ENCODE results near the gene DAB2. TPM values are rescaled to one million over a fixed set of nuclear protein-coding genes. Genes with fewer than 3 reads are reported as not detected.

Gene DAB2
- total RNA-seq (4.2 TPM), polyA plus RNA-seq (not detected)

- Mint-ChIP-seq H3K9me3 (peaks cover 0 to 1% (median 0%) of the 10 kb centered on the region in 7 donors), H3K4me3 (peak within 1 kb of the TSS; percentile 45 to 84 (median 78)), H3K27ac (no peak within 1 kb of the TSS), H3K4me1 (peaks cover 0 to 11% (median 3%) of the 10 kb centered on the region in 4 donors), H3K27me3 (peaks cover 87% of the 10 kb centered on the region), H3K36me3 (no peaks in the 10 kb centered on the region)
- DNase-seq, result peak in 2 of 3 donors; percentile 1 to 44
- peak; percentile 52 to 73 for ATAC-seq (ENCODE audit: low read depth in 2 of 2)
- Histone ChIP-seq H3K4me3 (ENCODE audit: low read depth, low read length) (peak within 1 kb of the TSS; percentile 7), H3K4me1 (ENCODE audit: control insufficient read depth, insufficient read depth, low read length, poor library complexity, severe bottlenecking) (peaks cover 15% of the 10 kb centered on the region), H3K27me3 (ENCODE audit: control insufficient read depth, insufficient read depth, low read length) (peaks cover 31% of the 10 kb centered on the region), H3K9me3 (ENCODE audit: control insufficient read depth in 2 of 2, low read length in 2 of 2) (no peaks in the 10 kb centered on the region), H3K27ac (ENCODE audit: insufficient read depth, low read length, poor library complexity, severe bottlenecking) (no peak within 1 kb of the TSS), H3K36me3 (ENCODE audit: control insufficient read depth, insufficient read depth, low read length) (no peaks in the 10 kb centered on the region)
These were observed at the start of gene DAB2 for GRCh38 chr5:39424736-39425637. DAB2 (minus strand) TSS chr5:39424980; CDS start chr5:39394320, 30,660 bp downstream.

DNA sequence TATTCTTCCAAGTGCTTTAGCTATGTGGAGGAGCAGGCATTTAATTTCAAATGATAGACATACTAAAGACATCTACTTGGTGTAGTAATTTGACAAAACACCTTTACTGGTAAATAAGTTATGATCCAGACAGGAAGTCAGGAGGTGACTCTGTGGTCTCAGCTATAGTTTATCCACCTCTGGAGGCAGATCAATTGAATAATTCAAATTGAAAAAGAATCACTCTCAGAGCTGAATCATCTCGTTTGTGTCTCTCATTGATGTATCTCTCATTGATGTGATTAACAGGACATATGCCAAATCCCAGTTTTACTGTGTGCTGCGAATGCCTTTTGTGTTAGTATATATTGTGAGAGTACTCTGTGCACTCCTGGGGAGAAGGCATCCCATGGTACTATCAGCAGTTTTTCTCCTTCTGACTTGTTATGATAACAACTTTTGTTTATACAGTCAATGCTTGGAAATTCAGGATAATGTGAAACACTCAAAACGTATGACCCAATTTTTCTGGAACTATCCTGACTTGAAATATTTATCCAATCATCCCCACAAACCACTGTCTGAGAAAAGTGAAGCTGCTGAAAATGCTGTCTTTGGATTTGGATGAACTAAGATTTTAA, 48.5 kb upstream of the DAB2 start:
- Histone ChIP-seq H3K36me3 (ENCODE audit: control insufficient read depth, insufficient read depth, low read length) (no peaks in the 10 kb centered on the region), H3K27ac (ENCODE audit: insufficient read depth, low read length, poor library complexity, severe bottlenecking) (no peak overlapping the region), H3K4me3 (ENCODE audit: low read depth, low read length) (no peak overlapping the region), H3K4me1 (ENCODE audit: control insufficient read depth, insufficient read depth, low read length, poor library complexity, severe bottlenecking) (no peaks in the 10 kb centered on the region), H3K9me3 (ENCODE audit: control insufficient read depth in 2 of 2, low read length in 2 of 2) (no peaks in the 10 kb centered on the region), H3K27me3 (ENCODE audit: control insufficient read depth, insufficient read depth, low read length) (peaks cover 2% of the 10 kb centered on the region)
- Mint-ChIP-seq H3K36me3 (no peaks in the 10 kb centered on the region), H3K9me3 (no peaks in the 10 kb centered on the region), H3K4me1 (no peaks in the 10 kb centered on the region), H3K27me3 (peaks cover 11% of the 10 kb centered on the region), H3K27ac (no peak overlapping the region), H3K4me3 (no peak overlapping the region)
- ATAC-seq (ENCODE audit: low read depth in 2 of 2), result no peak
- no peak for DNase-seq

DNA sequence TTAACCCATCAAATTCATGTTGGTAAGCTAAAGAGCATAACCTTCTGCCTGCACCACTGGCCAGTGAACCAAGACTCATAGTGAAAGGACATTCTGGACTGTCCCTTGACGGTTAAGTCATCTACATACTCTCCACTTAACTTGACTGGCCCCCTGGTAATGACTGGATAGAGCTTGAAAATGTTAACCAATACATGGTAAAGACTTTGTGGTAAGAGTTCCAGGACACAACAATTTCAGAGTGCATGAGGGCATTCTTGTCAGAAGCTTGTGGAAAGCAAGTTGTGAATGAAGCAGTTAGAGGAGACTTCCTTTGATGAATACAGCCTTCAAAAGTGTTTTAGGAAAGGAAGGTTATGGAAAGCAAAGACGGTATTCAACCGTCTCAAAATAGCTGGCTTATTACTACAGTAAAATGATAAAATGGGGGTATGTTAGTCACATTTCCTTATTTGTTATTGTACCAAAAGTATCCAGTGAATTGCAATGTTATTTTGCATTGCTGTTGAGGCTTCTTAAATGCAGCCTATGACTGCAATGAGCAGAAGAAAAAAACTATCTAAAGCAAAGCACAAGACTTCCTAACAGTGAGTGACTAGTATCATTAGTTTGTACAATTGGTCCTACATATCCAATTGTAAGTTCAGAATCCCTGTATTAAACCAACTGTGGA, 47.2 kb upstream of the DAB2 start:
- Histone ChIP-seq H3K4me3 (ENCODE audit: low read depth, low read length) (no peak overlapping the region), H3K27ac (ENCODE audit: insufficient read depth, low read length, poor library complexity, severe bottlenecking) (no peak overlapping the region), H3K27me3 (ENCODE audit: control insufficient read depth, insufficient read depth, low read length) (peaks cover 2% of the 10 kb centered on the region), H3K36me3 (ENCODE audit: control insufficient read depth, insufficient read depth, low read length) (no peaks in the 10 kb centered on the region), H3K9me3 (ENCODE audit: control insufficient read depth in 2 of 2, low read length in 2 of 2) (no peaks in the 10 kb centered on the region), H3K4me1 (ENCODE audit: control insufficient read depth, insufficient read depth, low read length, poor library complexity, severe bottlenecking) (no peaks in the 10 kb centered on the region)
- Mint-ChIP-seq H3K4me3 (no peak overlapping the region), H3K36me3 (no peaks in the 10 kb centered on the region), H3K9me3 (no peaks in the 10 kb centered on the region), H3K4me1 (no peaks in the 10 kb centered on the region), H3K27ac (no peak overlapping the region), H3K27me3 (peaks cover 11% of the 10 kb centered on the region)
- ATAC-seq (ENCODE audit: low read depth in 2 of 2) (no peak), DNase-seq (no peak)

- Mint-ChIP-seq H3K27ac (no peak overlapping the region), H3K4me1 (no peaks in the 10 kb centered on the region), H3K4me3 (no peak overlapping the region), H3K27me3 (peaks cover 14% of the 10 kb centered on the region), H3K36me3 (no peaks in the 10 kb centered on the region), H3K9me3 (peaks cover 0 to 1% (median 0%) of the 10 kb centered on the region in 7 donors)
- Histone ChIP-seq H3K9me3 (ENCODE audit: control insufficient read depth in 2 of 2, low read length in 2 of 2) (no peaks in the 10 kb centered on the region), H3K4me1 (ENCODE audit: control insufficient read depth, insufficient read depth, low read length, poor library complexity, severe bottlenecking) (no peaks in the 10 kb centered on the region), H3K36me3 (ENCODE audit: control insufficient read depth, insufficient read depth, low read length) (no peaks in the 10 kb centered on the region), H3K27me3 (ENCODE audit: control insufficient read depth, insufficient read depth, low read length) (peaks cover 5% of the 10 kb centered on the region), H3K4me3 (ENCODE audit: low read depth, low read length) (no peak overlapping the region), H3K27ac (ENCODE audit: insufficient read depth, low read length, poor library complexity, severe bottlenecking) (no peak overlapping the region)
- ATAC-seq (ENCODE audit: low read depth in 2 of 2) (no peak), DNase-seq (no peak)
These were observed 46.0 kb upstream of the DAB2 start for GRCh38 chr5:39470811-39471210.

DNA sequence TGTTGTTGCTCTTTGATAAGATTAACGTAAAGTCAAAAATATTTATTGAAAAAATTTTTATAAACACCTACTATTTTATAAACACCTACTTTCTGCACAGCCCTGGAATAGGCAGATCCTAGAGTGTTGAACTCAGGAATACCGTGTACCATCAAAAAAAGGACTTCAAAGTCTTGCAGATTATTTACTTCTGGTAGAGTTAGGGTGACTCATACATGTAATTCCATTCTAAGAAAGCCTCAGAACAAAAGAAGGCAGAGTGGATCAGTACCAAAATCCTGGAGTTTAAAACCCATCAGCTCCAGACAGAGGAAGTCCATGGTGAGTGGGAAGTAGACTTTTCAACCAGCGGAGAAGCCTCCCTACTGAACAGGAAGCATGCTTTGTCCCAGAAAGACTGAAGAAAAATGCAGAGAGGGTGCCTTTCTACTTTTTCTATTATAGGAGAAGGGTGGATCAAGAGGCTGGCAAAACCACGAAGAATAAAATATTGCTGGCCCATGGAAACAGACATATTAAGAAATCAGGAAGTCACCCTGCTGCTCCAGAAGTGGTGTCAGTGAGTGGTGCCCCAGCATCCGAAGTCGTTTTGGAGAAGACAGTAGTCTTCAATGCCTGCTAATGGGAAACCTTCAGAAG, 45.1 kb upstream of the DAB2 start:
- Mint-ChIP-seq H3K4me3 (no peak overlapping the region), H3K27me3 (peaks cover 14% of the 10 kb centered on the region), H3K4me1 (no peaks in the 10 kb centered on the region), H3K9me3 (peaks cover 0 to 1% (median 0%) of the 10 kb centered on the region in 7 donors), H3K36me3 (no peaks in the 10 kb centered on the region), H3K27ac (no peak overlapping the region)
- Histone ChIP-seq H3K4me1 (ENCODE audit: control insufficient read depth, insufficient read depth, low read length, poor library complexity, severe bottlenecking) (no peaks in the 10 kb centered on the region), H3K27me3 (ENCODE audit: control insufficient read depth, insufficient read depth, low read length) (peaks cover 5% of the 10 kb centered on the region), H3K27ac (ENCODE audit: insufficient read depth, low read length, poor library complexity, severe bottlenecking) (no peak overlapping the region), H3K4me3 (ENCODE audit: low read depth, low read length) (no peak overlapping the region), H3K9me3 (ENCODE audit: control insufficient read depth in 2 of 2, low read length in 2 of 2) (no peaks in the 10 kb centered on the region), H3K36me3 (ENCODE audit: control insufficient read depth, insufficient read depth, low read length) (no peaks in the 10 kb centered on the region)
- ATAC-seq (ENCODE audit: low read depth in 2 of 2), result no peak
- DNase-seq, result no peak

DNA sequence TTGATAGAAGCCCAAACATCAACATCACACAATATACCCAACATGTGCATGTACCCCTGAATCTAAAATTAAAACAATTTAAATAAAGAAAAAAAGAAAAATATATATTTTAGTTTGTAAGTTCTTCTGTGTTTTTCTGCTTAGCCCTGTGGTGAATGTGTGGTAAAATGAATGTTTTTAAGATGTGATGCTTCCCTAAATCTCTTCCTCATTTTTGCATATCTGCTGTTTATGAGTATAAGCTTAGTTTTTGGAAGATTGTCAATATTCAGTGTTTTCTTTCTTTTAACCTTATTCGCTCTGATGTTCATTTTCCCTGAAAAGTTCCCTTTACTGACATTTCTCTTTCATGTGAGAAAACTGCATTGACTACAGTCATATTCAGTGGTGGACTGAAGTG, 44.4 kb upstream of the DAB2 start:
- Mint-ChIP-seq H3K27ac (no peak overlapping the region), H3K27me3 (peaks cover 7% of the 10 kb centered on the region), H3K4me1 (no peaks in the 10 kb centered on the region), H3K36me3 (no peaks in the 10 kb centered on the region), H3K4me3 (no peak overlapping the region), H3K9me3 (peaks cover 0 to 1% (median 0%) of the 10 kb centered on the region in 7 donors)
- no peaks in the 10 kb centered on the region for H3K36me3 ChIP-seq (ENCODE audit: control insufficient read depth, insufficient read depth, low read length)
- H3K4me1 ChIP-seq (ENCODE audit: control insufficient read depth, insufficient read depth, low read length, poor library complexity, severe bottlenecking), result no peaks in the 10 kb centered on the region
- ATAC-seq (ENCODE audit: low read depth in 2 of 2), result no peak
- H3K27ac ChIP-seq (ENCODE audit: insufficient read depth, low read length, poor library complexity, severe bottlenecking), result no peak overlapping the region
- no peak for DNase-seq
- no peak overlapping the region for H3K4me3 ChIP-seq (ENCODE audit: low read depth, low read length)
- H3K27me3 ChIP-seq (ENCODE audit: control insufficient read depth, insufficient read depth, low read length), result peaks cover 5% of the 10 kb centered on the region
- no peaks in the 10 kb centered on the region for H3K9me3 ChIP-seq (ENCODE audit: control insufficient read depth in 2 of 2, low read length in 2 of 2)

DNA sequence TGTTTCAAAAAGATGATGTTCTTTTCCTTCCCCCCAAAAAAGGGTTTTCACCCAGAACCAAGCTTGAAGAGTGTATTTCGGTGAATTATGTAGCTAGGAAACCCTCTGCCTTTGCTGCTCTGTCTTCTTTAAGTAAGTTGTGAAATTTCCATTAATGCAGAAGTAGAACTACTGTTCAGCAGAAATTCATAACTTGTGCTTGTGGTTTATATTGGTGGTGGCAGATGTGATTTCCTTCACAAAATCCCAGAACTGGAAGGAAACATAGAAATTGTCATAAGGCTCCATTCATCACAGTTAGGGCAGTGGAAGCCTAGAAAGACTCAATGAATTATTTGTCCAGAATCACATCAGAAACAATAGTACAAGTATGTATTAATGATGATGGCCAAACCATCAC, 42.1 kb upstream of the DAB2 start:
- Mint-ChIP-seq H3K9me3 (peaks cover 0 to 2% (median 0%) of the 10 kb centered on the region in 7 donors), H3K4me1 (no peaks in the 10 kb centered on the region), H3K36me3 (no peaks in the 10 kb centered on the region), H3K4me3 (no peak overlapping the region), H3K27ac (no peak overlapping the region), H3K27me3 (peaks cover 15% of the 10 kb centered on the region)
- H3K27me3 ChIP-seq (ENCODE audit: control insufficient read depth, insufficient read depth, low read length), result peaks cover 5% of the 10 kb centered on the region
- no peak overlapping the region for H3K27ac ChIP-seq (ENCODE audit: insufficient read depth, low read length, poor library complexity, severe bottlenecking)
- H3K4me3 ChIP-seq (ENCODE audit: low read depth, low read length), result no peak overlapping the region
- ATAC-seq (ENCODE audit: low read depth in 2 of 2) (no peak), DNase-seq (no peak)
- no peaks in the 10 kb centered on the region for H3K9me3 ChIP-seq (ENCODE audit: control insufficient read depth in 2 of 2, low read length in 2 of 2)
- no peaks in the 10 kb centered on the region for H3K36me3 ChIP-seq (ENCODE audit: control insufficient read depth, insufficient read depth, low read length)
- no peaks in the 10 kb centered on the region for H3K4me1 ChIP-seq (ENCODE audit: control insufficient read depth, insufficient read depth, low read length, poor library complexity, severe bottlenecking)
